B cell (primary cell): ENCODE measurements around the gene ROM1.

ENCODE experiments used
- EZH2 ChIP-seq: IDR thresholded peaks from 2 replicates; pipeline ENCODE4 v1.6.1; 2012; ENCODE audit warnings: borderline replicate concordance, low read depth, mild to moderate bottlenecking, moderate library complexity, low read length; ENCODE audit not compliant: insufficient read depth, poor library complexity, severe bottlenecking
- TF ChIP-seq, protein P1 (sequence below): fragments of 200-600 bp; IDR thresholded peaks from one replicate; pipeline ENCODE4 v1.8.0; 2022; ENCODE audit warnings: antibody characterized with exemption, mild to moderate bottlenecking

GRCh38 chr11:62579252-62579651 lies 33.8 kb upstream of the ROM1 start:
- TF ChIP-seq, protein P1, sequence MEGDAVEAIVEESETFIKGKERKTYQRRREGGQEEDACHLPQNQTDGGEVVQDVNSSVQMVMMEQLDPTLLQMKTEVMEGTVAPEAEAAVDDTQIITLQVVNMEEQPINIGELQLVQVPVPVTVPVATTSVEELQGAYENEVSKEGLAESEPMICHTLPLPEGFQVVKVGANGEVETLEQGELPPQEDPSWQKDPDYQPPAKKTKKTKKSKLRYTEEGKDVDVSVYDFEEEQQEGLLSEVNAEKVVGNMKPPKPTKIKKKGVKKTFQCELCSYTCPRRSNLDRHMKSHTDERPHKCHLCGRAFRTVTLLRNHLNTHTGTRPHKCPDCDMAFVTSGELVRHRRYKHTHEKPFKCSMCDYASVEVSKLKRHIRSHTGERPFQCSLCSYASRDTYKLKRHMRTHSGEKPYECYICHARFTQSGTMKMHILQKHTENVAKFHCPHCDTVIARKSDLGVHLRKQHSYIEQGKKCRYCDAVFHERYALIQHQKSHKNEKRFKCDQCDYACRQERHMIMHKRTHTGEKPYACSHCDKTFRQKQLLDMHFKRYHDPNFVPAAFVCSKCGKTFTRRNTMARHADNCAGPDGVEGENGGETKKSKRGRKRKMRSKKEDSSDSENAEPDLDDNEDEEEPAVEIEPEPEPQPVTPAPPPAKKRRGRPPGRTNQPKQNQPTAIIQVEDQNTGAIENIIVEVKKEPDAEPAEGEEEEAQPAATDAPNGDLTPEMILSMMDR: no peak
- TF ChIP-seq EZH2: no peak
